ENCODE measurements around the gene TMEM255B.

DNA sequence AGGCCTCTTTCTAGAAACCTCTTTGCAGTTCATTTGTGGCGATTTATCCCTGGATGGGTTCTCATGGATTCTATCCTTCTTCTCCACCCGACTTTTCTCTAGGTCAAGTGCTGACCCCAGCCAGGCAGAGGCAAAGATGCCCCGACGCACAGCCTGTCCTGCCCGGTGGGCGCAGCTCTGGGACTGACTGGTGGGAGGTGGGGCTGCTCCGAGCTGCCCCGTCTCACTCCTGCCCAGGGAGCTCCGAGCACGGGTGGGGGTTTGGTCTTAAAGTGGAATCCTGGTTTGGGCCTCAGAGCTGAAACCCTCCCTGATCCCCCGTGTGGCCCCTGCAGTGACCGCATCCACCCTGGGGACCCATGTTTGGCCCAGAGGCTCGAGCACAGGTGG lies 60.3 kb downstream of the TMEM255B start:
- TF ChIP-seq POLR2A (IDR thresholded peaks at IDR 0.05; ENCODE audit: low read depth, low read length) (no peak), RAD21 (IDR thresholded peaks at IDR 0.05; ENCODE audit: low read length) (no peak), SMC3 (IDR thresholded peaks at IDR 0.05; ENCODE audit: low read depth, low read length) (no peak), RFX5 (IDR thresholded peaks at IDR 0.05; ENCODE audit: low read depth, low read length) (no peak), MXI1 (IDR thresholded peaks at IDR 0.05; ENCODE audit: borderline replicate concordance, low read depth, low read length) (no peak), MAFK (IDR thresholded peaks at IDR 0.05; ENCODE audit: low read depth, low read length) (no peak), CEBPB (IDR thresholded peaks at IDR 0.05; ENCODE audit: low read depth, low read length) (no peak), RCOR1 (IDR thresholded peaks at IDR 0.05; ENCODE audit: insufficient replicate concordance, low read length) (no peak), BHLHE40 (IDR thresholded peaks at IDR 0.05; ENCODE audit: low read depth, low read length) (no peak), CHD1 (IDR thresholded peaks at IDR 0.05; ENCODE audit: low read depth, low read length) (no peak)
- TF ChIP-seq, protein P1, sequence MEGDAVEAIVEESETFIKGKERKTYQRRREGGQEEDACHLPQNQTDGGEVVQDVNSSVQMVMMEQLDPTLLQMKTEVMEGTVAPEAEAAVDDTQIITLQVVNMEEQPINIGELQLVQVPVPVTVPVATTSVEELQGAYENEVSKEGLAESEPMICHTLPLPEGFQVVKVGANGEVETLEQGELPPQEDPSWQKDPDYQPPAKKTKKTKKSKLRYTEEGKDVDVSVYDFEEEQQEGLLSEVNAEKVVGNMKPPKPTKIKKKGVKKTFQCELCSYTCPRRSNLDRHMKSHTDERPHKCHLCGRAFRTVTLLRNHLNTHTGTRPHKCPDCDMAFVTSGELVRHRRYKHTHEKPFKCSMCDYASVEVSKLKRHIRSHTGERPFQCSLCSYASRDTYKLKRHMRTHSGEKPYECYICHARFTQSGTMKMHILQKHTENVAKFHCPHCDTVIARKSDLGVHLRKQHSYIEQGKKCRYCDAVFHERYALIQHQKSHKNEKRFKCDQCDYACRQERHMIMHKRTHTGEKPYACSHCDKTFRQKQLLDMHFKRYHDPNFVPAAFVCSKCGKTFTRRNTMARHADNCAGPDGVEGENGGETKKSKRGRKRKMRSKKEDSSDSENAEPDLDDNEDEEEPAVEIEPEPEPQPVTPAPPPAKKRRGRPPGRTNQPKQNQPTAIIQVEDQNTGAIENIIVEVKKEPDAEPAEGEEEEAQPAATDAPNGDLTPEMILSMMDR (conservative IDR thresholded peaks at IDR 0.05; ENCODE audit: low read depth, low read length): no peak
- TF ChIP-seq, protein P2, sequence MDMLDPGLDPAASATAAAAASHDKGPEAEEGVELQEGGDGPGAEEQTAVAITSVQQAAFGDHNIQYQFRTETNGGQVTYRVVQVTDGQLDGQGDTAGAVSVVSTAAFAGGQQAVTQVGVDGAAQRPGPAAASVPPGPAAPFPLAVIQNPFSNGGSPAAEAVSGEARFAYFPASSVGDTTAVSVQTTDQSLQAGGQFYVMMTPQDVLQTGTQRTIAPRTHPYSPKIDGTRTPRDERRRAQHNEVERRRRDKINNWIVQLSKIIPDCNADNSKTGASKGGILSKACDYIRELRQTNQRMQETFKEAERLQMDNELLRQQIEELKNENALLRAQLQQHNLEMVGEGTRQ (IDR thresholded peaks at IDR 0.05; ENCODE audit: low read depth, low read length): no peak
- TF ChIP-seq, protein P3, sequence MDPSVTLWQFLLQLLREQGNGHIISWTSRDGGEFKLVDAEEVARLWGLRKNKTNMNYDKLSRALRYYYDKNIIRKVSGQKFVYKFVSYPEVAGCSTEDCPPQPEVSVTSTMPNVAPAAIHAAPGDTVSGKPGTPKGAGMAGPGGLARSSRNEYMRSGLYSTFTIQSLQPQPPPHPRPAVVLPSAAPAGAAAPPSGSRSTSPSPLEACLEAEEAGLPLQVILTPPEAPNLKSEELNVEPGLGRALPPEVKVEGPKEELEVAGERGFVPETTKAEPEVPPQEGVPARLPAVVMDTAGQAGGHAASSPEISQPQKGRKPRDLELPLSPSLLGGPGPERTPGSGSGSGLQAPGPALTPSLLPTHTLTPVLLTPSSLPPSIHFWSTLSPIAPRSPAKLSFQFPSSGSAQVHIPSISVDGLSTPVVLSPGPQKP (IDR thresholded peaks at IDR 0.05; ENCODE audit: borderline replicate concordance, low read depth, low read length): no peak

All from IMR-90 (cell line).